HepG2 (cell line): Measurements from ENCODE around the gene UBE2N. TPM values are rescaled to one million over a fixed set of nuclear protein-coding genes. Genes with fewer than 3 reads are reported as not detected.

Source experiments
- ATAC-seq: fragments of 200-7000 bp; cut with Tn5 transposase; 3 replicates; pipeline ENCODE4 v1.9.1; 2020; ENCODE audit warnings: mild to moderate bottlenecking, moderate library complexity
- BruUV-seq: library from RNA; stranded (reverse); fragments of 400-500 nt; replicated peaks from 2 replicates; lab custom pipeline; 2021; lab: Mats Ljungman, UMichigan
- CTCF ChIA-PET: fragments of 300-600 bp; formaldehyde crosslinking; extraction: SDS; loops from one replicate; lab custom pipeline; 2021; ENCODE audit warnings: low total read pairs, inconsistent platforms, low intra/inter-chr PET ratio; lab: Yijun Ruan, JAX
- POLR2A ChIA-PET: fragments of 350-600 bp; sonication (Branson Sonifier 250); formaldehyde crosslinking; loops from one replicate; lab custom pipeline; 2020; ENCODE audit warnings: antibody characterized with exemption, inconsistent platforms; lab: Yijun Ruan, JAX
- DNase-seq: peaks from one replicate; pipeline ENCODE4 v3.0.0-alpha.2; 2015; ENCODE audit warnings: low spot score
- FAIRE-seq: peaks from 3 replicates; lab custom pipeline; 2011; peaks lifted over from hg19 to GRCh38; lab: Jason Lieb, UNC
- H2AFZ ChIP-seq: one replicate; pipeline ENCODE4 v1.6.1; 2011; ENCODE audit warnings: low read length, inconsistent platforms
- H3K27ac ChIP-seq: fragments of 300-600 bp; 3 replicates; pipeline ENCODE4 v1.8.0; 2011; ENCODE audit warnings: mixed run types, mild to moderate bottlenecking, mixed read lengths, low read length, inconsistent platforms; ENCODE audit not compliant: insufficient read depth; ENCODE audit errors: extremely low read length
- H3K27me3 ChIP-seq, 2 experiments: fragments of 200-600 bp in 1 of 2; 2 replicates in 1 of 2; 3 replicates in 1 of 2; pipeline versions ENCODE4 v1.6.0 to v1.8.0; 2011; ENCODE audit warnings: low read length in 2 of 2, mild to moderate bottlenecking in 2 of 2, moderate library complexity in 2 of 2, inconsistent platforms in 1 of 2; ENCODE audit not compliant: insufficient read depth in 2 of 2, control insufficient read depth in 1 of 2
- H3K36me3 ChIP-seq, 2 experiments: fragments of 200-600 bp in 1 of 2; replicated peaks in 1 of 2; 2 replicates in 1 of 2; 3 replicates in 1 of 2; pipeline versions ENCODE4 v1.5.1 to v1.8.0; 2011; ENCODE audit warnings: low read length in 2 of 2, inconsistent platforms in 1 of 2; ENCODE audit not compliant: insufficient read depth in 2 of 2, control insufficient read depth in 1 of 2
- H3K4me1 ChIP-seq: 2 replicates; pipeline ENCODE4 v1.5.1; 2012; ENCODE audit warnings: low read length, inconsistent platforms; ENCODE audit not compliant: insufficient read depth
- H3K4me2 ChIP-seq: 2 replicates; pipeline ENCODE4 v1.6.0; 2011; ENCODE audit warnings: low read depth, low read length, inconsistent platforms
- H3K4me3 ChIP-seq, 3 experiments: fragments of 200-600 bp in 1 of 3; sonication (generic), shearing (Covaris generic) in 1 of 3; replicated peaks in 1 of 3; 2 replicates each; pipeline ENCODE4 v1.5.1; 2011 to 2016; ENCODE audit warnings: low read length in 3 of 3, inconsistent platforms in 2 of 3, low read depth in 2 of 3, mild to moderate bottlenecking in 2 of 3, control low read depth in 1 of 3, mixed read lengths in 1 of 3; ENCODE audit not compliant: insufficient read depth in 1 of 3
- H3K79me2 ChIP-seq: one replicate; pipeline ENCODE4 v1.6.1; 2011; ENCODE audit warnings: low read length, inconsistent platforms; ENCODE audit not compliant: insufficient read depth
- H3K9ac ChIP-seq: 2 replicates; pipeline ENCODE4 v1.6.0; 2011; ENCODE audit warnings: mild to moderate bottlenecking, low read depth, low read length, inconsistent platforms; ENCODE audit not compliant: insufficient read depth
- H3K9me3 ChIP-seq: 2 replicates; pipeline ENCODE4 v1.5.1; 2012; ENCODE audit warnings: mild to moderate bottlenecking, low read length
- H4K20me1 ChIP-seq: 2 replicates; pipeline ENCODE4 v1.6.0; 2011; ENCODE audit warnings: inconsistent platforms, mild to moderate bottlenecking, low read length, moderate library complexity; ENCODE audit not compliant: insufficient read depth
- DBP ChIP-seq: sonication (generic); formaldehyde crosslinking; IDR thresholded peaks from 2 replicates; pipeline ENCODE4 v1.4.0; 2020; ENCODE audit warnings: missing genetic modification reagents; ENCODE audit errors: not compliant biosample characterization
- MAFF ChIP-seq: IDR thresholded peaks from 2 replicates; pipeline ENCODE4 v1.6.1; 2011; ENCODE audit warnings: low read depth, low read length, improper control_type of control experiment
- PTBP1 ChIP-seq: fragments of 200-400 bp; formaldehyde crosslinking; IDR thresholded peaks from 2 replicates; pipeline ENCODE4 v1.6.1; 2018; ENCODE audit warnings: low read length, low read depth; ENCODE audit not compliant: poor library complexity, severe bottlenecking
- SPEN ChIP-seq: sonication (generic); formaldehyde crosslinking; IDR thresholded peaks from 2 replicates; pipeline ENCODE4 v1.5.1; 2020; ENCODE audit warnings: low read depth, mild to moderate bottlenecking, missing genetic modification reagents
- ZBTB1 ChIP-seq: sonication (generic); formaldehyde crosslinking; IDR thresholded peaks from 2 replicates; pipeline ENCODE4 v1.4.0; 2020; ENCODE audit warnings: missing genetic modification reagents, borderline replicate concordance
- ZNF691 ChIP-seq: sonication (generic); formaldehyde crosslinking; IDR thresholded peaks from 2 replicates; pipeline ENCODE4 v1.4.0; 2020; ENCODE audit warnings: missing genetic modification reagents, low read depth, mild to moderate bottlenecking, borderline replicate concordance
- WGBS: methylation state at CpG from one replicate; pipeline ENCODE4 v1.1.6; 2017; ENCODE audit warnings: low lambda C conversion rate; 5-methylcytosine and 5-hydroxymethylcytosine counted together
- in situ Hi-C: cut with HindIII; loops from 2 replicates; pipeline ENCODE4 v1.10.0; 2017; ENCODE audit warnings: low pct_unique_long_range_greater_than_20kb; ENCODE audit not compliant: extremely low pct_ligation_motif_present
- intact Hi-C: fragments of 100-400 bp; cut with micrococcal nuclease; formaldehyde crosslinking; loops from one replicate; pipeline ENCODE4 v1.10.0; 2022; ENCODE audit not compliant: unreplicated experiment
- polyA plus RNA-seq, 8 experiments: library from polyadenylated mRNA; depleted of rRNA in 3 of 8; stranded (reverse) in 7 of 8; unstranded in 1 of 8; fragments of >200 nt; fragmentation: Illumina TruSeq in 4 of 8; extraction: Trizol in 4 of 8; gene quantifications; 2 replicates each; pipeline versions ENCODE4 v1.2.1 to v1.2.3, GENCODE V29; 2011 to 2016; ENCODE audit warnings: low read depth in 4 of 8, missing spikeins in 1 of 8, mixed read lengths in 1 of 8; ENCODE audit not compliant: insufficient read depth in 1 of 8
- total RNA-seq, 5 experiments: library from RNA; depleted of rRNA; stranded (reverse); fragments of >200 nt; fragmentation: Illumina TruSeq; extraction: Trizol; gene quantifications; 2 replicates each; pipeline ENCODE4 v1.2.3, GENCODE V29; 2016; ENCODE audit warnings: low read depth in 1 of 5

UBE2N gene
- total and polyA plus RNA-seq, 2 of the 13 experiments (the other 11 are each of a cell fraction or from before 2014, with no cell fraction given): 188 to 197 TPM

- BruUV-seq: no TSS peak
- H3K9me3 ChIP-seq: no peaks in the 10 kb centered on the region
- no peak for FAIRE-seq
- H3K9ac ChIP-seq: no peak overlapping the region
- H3K79me2 ChIP-seq: no peaks in the 10 kb centered on the region
- in situ Hi-C loops: no loop called here
- H2AFZ ChIP-seq: no peak overlapping the region
- H4K20me1 ChIP-seq: no peaks in the 10 kb centered on the region
- no peak for ATAC-seq
- no peak overlapping the region for H3K27ac ChIP-seq
- H3K4me1 ChIP-seq: peaks cover 3% of the 10 kb centered on the region
- no peaks in the 10 kb centered on the region for H3K36me3 ChIP-seq
- DNase-seq: no peak
- POLR2A ChIA-PET: no interaction called here
- CTCF ChIA-PET: no interaction called here
- intact Hi-C loops: no loop called here
- no peak overlapping the region for H3K4me3 ChIP-seq
- WGBS: 74% methylated on average over 7 of the region's 7 CpGs
- TF ChIP-seq ZBTB1 (CRISPR knock-in tag) (no peak), DBP (CRISPR knock-in tag) (no peak)
- TF ChIP-seq, all 625 proteins: peak for 0
- no peaks in the 10 kb centered on the region for H3K27me3 ChIP-seq
- no peak overlapping the region for H3K4me2 ChIP-seq
These were observed 75.9 kb downstream of the UBE2N start for GRCh38 chr12:93365616-93366405.

GRCh38 chr12:93363841-93364297, 77.9 kb downstream of the UBE2N start:
- Histone ChIP-seq H2AFZ (no peak overlapping the region), H3K4me3 (no peak overlapping the region), H3K9me3 (no peaks in the 10 kb centered on the region), H3K4me2 (no peak overlapping the region), H3K9ac (no peak overlapping the region), H3K4me1 (no peaks in the 10 kb centered on the region), H3K36me3 (no peaks in the 10 kb centered on the region), H3K79me2 (no peaks in the 10 kb centered on the region), H3K27me3 (no peaks in the 10 kb centered on the region), H4K20me1 (no peaks in the 10 kb centered on the region), H3K27ac (no peak overlapping the region)
- no TSS peak for BruUV-seq
- no peak for DNase-seq
- 82% methylated on average over 3 of the region's 3 CpGs for WGBS
- POLR2A ChIA-PET: no interaction called here
- intact Hi-C loops (no loop called here), in situ Hi-C loops (no loop called here)
- FAIRE-seq: no peak
- CTCF ChIA-PET: no interaction called here
- no peak for TF ChIP-seq SPEN (CRISPR knock-in tag)
- no peak for TF ChIP-seq PTBP1
- TF ChIP-seq MAFF: no peak
- no peak for TF ChIP-seq ZNF691 (CRISPR knock-in tag)
- ATAC-seq: no peak
